Smooth muscle cell (in vitro differentiated cells): ENCODE results near the gene DTNA. TPM values are rescaled to one million over a fixed set of nuclear protein-coding genes. Genes with fewer than 3 reads are reported as not detected.

ENCODE experiments used
- DNase-seq: peaks from one replicate; lab custom pipeline; 2025; ENCODE audit not compliant: unreplicated experiment; lab: John Stamatoyannopoulos, UW
- H2AFZ ChIP-seq: fragments of 200-600 bp; sonication (generic); 2 replicates; pipeline ENCODE4 v1.6.0; 2016; ENCODE audit warnings: antibody characterized with exemption, low read depth, mild to moderate bottlenecking
- H3F3A ChIP-seq: fragments of 200-600 bp; sonication (generic); 2 replicates; pipeline ENCODE4 v1.6.0; 2017; ENCODE audit warnings: antibody characterized with exemption, low read depth
- H3K27ac ChIP-seq: fragments of 200-600 bp; sonication (generic); 2 replicates; pipeline ENCODE4 v1.5.1; 2016; ENCODE audit warnings: low read depth, mild to moderate bottlenecking
- H3K27me3 ChIP-seq: fragments of 200-600 bp; sonication (generic); 2 replicates; pipeline ENCODE4 v1.6.1; 2016; ENCODE audit warnings: low read depth, mild to moderate bottlenecking
- H3K36me3 ChIP-seq: fragments of 200-600 bp; sonication (generic); 2 replicates; pipeline ENCODE4 v1.5.1; 2016; ENCODE audit warnings: low read depth
- H3K4me1 ChIP-seq: fragments of 200-600 bp; sonication (generic); 2 replicates; pipeline ENCODE4 v1.5.1; 2016; ENCODE audit warnings: low read depth
- H3K4me2 ChIP-seq: fragments of 200-600 bp; sonication (generic); 2 replicates; pipeline ENCODE4 v1.6.0; 2016; ENCODE audit warnings: mild to moderate bottlenecking
- H3K4me3 ChIP-seq: fragments of 200-600 bp; sonication (generic); 2 replicates; pipeline ENCODE4 v1.5.1; 2016; ENCODE audit warnings: mild to moderate bottlenecking
- H3K79me2 ChIP-seq: fragments of 200-600 bp; sonication (generic); 2 replicates; pipeline ENCODE4 v1.6.0; 2016; ENCODE audit warnings: low read depth, mild to moderate bottlenecking
- H3K9ac ChIP-seq: fragments of 200-600 bp; sonication (generic); 2 replicates; pipeline ENCODE4 v1.6.0; 2016; ENCODE audit warnings: low read depth
- H3K9me3 ChIP-seq: fragments of 200-600 bp; sonication (generic); replicated peaks from 2 replicates; pipeline ENCODE4 v1.5.1; 2016; ENCODE audit warnings: low read depth
- H4K20me1 ChIP-seq: fragments of 200-600 bp; sonication (generic); 2 replicates; pipeline ENCODE4 v1.6.0; 2016; ENCODE audit warnings: low read depth
- CTCF ChIP-seq: fragments of 200-600 bp; sonication (generic); IDR thresholded peaks from 2 replicates; pipeline ENCODE4 v1.5.1; 2017; ENCODE audit warnings: borderline replicate concordance, mild to moderate bottlenecking, antibody characterized with exemption; ENCODE audit not compliant: insufficient read depth, poor library complexity, severe bottlenecking
- WGBS: methylation state at CpG from one replicate; pipeline ENCODE4 v1.1.7; 2016; ENCODE audit warnings: low lambda C conversion rate; 5-methylcytosine and 5-hydroxymethylcytosine counted together
- polyA plus RNA-seq: library from polyadenylated mRNA; unstranded; fragments of >200 nt; fragmentation: Nextera tagmentation; extraction: Ambion mirVana; gene quantifications from 2 replicates; pipeline ENCODE4 v1.2.1, GENCODE V29; 2016
- total RNA-seq: library from RNA; depleted of rRNA; stranded (reverse); fragments of >200 nt; gene quantifications from 2 replicates; pipeline ENCODE4 v1.2.3, GENCODE V29; 2014

The DTNA gene
- total and polyA plus RNA-seq, 2 experiments from 2014 or later, result 3.0 to 3.1 TPM

GRCh38 chr18:34773961-34774766 is 64.1 kb downstream of the DTNA start:
- H3K9ac ChIP-seq, result no peak overlapping the region
- no peak overlapping the region for H3K4me3 ChIP-seq
- DNase-seq, result no peak
- H3K4me1 ChIP-seq, result peaks cover 6% of the 10 kb centered on the region
- 80% methylated on average over 7 of the region's 7 CpGs for WGBS
- no peaks in the 10 kb centered on the region for H3K36me3 ChIP-seq
- no peaks in the 10 kb centered on the region for H3F3A ChIP-seq
- H3K4me2 ChIP-seq, result no peak overlapping the region
- no peaks in the 10 kb centered on the region for H4K20me1 ChIP-seq
- no peak overlapping the region for H3K27ac ChIP-seq
- no peak for TF ChIP-seq CTCF
- no peak overlapping the region for H2AFZ ChIP-seq
- H3K9me3 ChIP-seq, result no peaks in the 10 kb centered on the region
- no peaks in the 10 kb centered on the region for H3K79me2 ChIP-seq
- no peaks in the 10 kb centered on the region for H3K27me3 ChIP-seq

- H3K4me2 ChIP-seq, result no peak overlapping the region
- no peak overlapping the region for H3K27ac ChIP-seq
- H3K4me1 ChIP-seq, result peaks cover 6% of the 10 kb centered on the region
- H3F3A ChIP-seq, result no peaks in the 10 kb centered on the region
- H3K9me3 ChIP-seq, result no peaks in the 10 kb centered on the region
- no peak overlapping the region for H3K9ac ChIP-seq
- WGBS, result 94% methylated on average over 3 of the region's 3 CpGs
- no peak overlapping the region for H2AFZ ChIP-seq
- no peak for DNase-seq
- no peak overlapping the region for H3K4me3 ChIP-seq
- TF ChIP-seq CTCF, result no peak
- H3K36me3 ChIP-seq, result no peaks in the 10 kb centered on the region
- H4K20me1 ChIP-seq, result no peaks in the 10 kb centered on the region
- H3K79me2 ChIP-seq, result no peaks in the 10 kb centered on the region
- H3K27me3 ChIP-seq, result no peaks in the 10 kb centered on the region
Observed at GRCh38 chr18:34775461-34775860, 65.4 kb downstream of the DTNA start.

DNA sequence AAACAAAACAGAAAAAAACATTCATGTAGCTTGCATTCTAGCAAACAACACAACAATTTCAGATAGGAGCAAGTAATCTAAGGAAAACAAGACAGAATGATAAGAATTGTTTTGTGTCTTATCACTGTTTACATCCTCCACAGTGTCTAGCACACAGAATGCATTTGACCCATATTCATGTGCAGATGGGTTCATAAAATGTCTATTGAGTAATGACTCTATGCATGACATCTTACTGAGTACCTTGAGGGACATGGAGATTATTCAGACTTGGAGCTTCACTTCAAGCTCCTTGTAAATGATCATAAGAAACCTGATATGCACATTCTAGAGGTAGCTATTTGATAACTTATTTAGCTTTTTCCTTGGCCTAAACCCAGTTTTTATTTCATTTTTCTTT is 69.0 kb downstream of the DTNA start:
- H3K27me3 ChIP-seq, result no peaks in the 10 kb centered on the region
- no peak overlapping the region for H3K4me3 ChIP-seq
- no peak overlapping the region for H3K4me2 ChIP-seq
- H3K36me3 ChIP-seq, result no peaks in the 10 kb centered on the region
- H3K27ac ChIP-seq, result no peak overlapping the region
- no peaks in the 10 kb centered on the region for H3F3A ChIP-seq
- H3K4me1 ChIP-seq, result no peaks in the 10 kb centered on the region
- TF ChIP-seq CTCF, result no peak
- H3K9me3 ChIP-seq, result no peaks in the 10 kb centered on the region
- H2AFZ ChIP-seq, result no peak overlapping the region
- no peaks in the 10 kb centered on the region for H3K79me2 ChIP-seq
- no peak overlapping the region for H3K9ac ChIP-seq
- no peaks in the 10 kb centered on the region for H4K20me1 ChIP-seq
- no peak for DNase-seq

DNA sequence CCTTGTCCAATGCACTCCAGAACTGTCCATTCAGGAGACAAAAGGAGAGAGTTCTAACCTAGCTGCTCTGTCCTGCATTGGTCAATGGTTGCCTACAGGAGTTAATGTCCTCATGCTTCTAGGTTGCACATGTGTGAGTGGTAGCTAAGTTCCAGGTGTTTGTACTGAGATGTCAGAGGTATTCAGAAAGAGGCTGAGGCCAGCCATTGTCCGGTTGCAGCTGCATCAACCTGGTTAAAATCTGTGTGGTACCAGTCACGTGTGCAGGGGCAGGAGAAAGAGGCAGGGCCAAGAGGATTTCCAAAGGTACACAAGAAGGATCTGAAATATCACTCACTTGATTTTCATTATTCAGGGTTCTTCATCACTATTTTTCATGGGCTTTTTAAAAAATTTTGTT is 70.8 kb downstream of the DTNA start:
- TF ChIP-seq CTCF, result no peak
- no peaks in the 10 kb centered on the region for H3K9me3 ChIP-seq
- WGBS, result 81% methylated on average over 2 of the region's 2 CpGs
- no peak overlapping the region for H3K27ac ChIP-seq
- H3K79me2 ChIP-seq, result no peaks in the 10 kb centered on the region
- DNase-seq, result no peak
- H3K9ac ChIP-seq, result no peak overlapping the region
- H3K4me3 ChIP-seq, result no peak overlapping the region
- no peak overlapping the region for H2AFZ ChIP-seq
- no peaks in the 10 kb centered on the region for H3K36me3 ChIP-seq
- H3F3A ChIP-seq, result no peaks in the 10 kb centered on the region
- no peaks in the 10 kb centered on the region for H3K27me3 ChIP-seq
- H4K20me1 ChIP-seq, result no peaks in the 10 kb centered on the region
- H3K4me2 ChIP-seq, result no peak overlapping the region
- H3K4me1 ChIP-seq, result no peaks in the 10 kb centered on the region
